K562 (cell line): ENCODE data around the gene ELOVL2.

Experiments used
- BRF2 ChIP-seq: IDR thresholded peaks from 3 replicates; pipeline ENCODE4 v1.6.1; 2011; ENCODE audit warnings: borderline replicate concordance, mild to moderate bottlenecking; ENCODE audit not compliant: insufficient read length, insufficient read depth
- CTCF ChIP-seq, 3 experiments: IDR thresholded peaks in 2 of 3; conservative IDR thresholded peaks in 1 of 3; 2 replicates each; pipeline ENCODE4 v1.5.1; 2011 to 2012; ENCODE audit warnings: low read length in 3 of 3, mild to moderate bottlenecking in 3 of 3, control low read depth in 2 of 3, improper control_type of control experiment in 1 of 3, inconsistent platforms in 1 of 3, low read depth in 1 of 3, mixed read lengths in 1 of 3, moderate library complexity in 1 of 3; ENCODE audit not compliant: insufficient read depth in 2 of 3
- EZH2 ChIP-seq: IDR thresholded peaks from 2 replicates; pipeline ENCODE4 v1.6.1; 2012; ENCODE audit warnings: low read depth, mild to moderate bottlenecking, inconsistent platforms, low read length, borderline replicate concordance
- FOXM1 ChIP-seq, 2 experiments: fragments of 450-650 bp in 1 of 2; sonication (generic) in 1 of 2; formaldehyde crosslinking in 1 of 2; IDR thresholded peaks; 2 replicates each; pipeline versions ENCODE4 v1.6.1 to v1.9.0; 2017 to 2022; ENCODE audit warnings: low read depth in 2 of 2, mild to moderate bottlenecking in 2 of 2, missing genetic modification reagents in 1 of 2, moderate library complexity in 1 of 2
- HDAC1 ChIP-seq, 2 experiments: fragments of 450-650 bp; IDR thresholded peaks; 2 replicates each; pipeline ENCODE4 v1.6.1; 2016 to 2017; ENCODE audit warnings: inconsistent platforms in 1 of 2, mild to moderate bottlenecking in 1 of 2, moderate library complexity in 1 of 2
- HNRNPLL ChIP-seq: fragments of 200-400 bp; formaldehyde crosslinking; IDR thresholded peaks from 2 replicates; pipeline ENCODE4 v1.6.1; 2017; ENCODE audit warnings: low read length, low read depth, mild to moderate bottlenecking; ENCODE audit not compliant: poor library complexity, severe bottlenecking
- MAZ ChIP-seq, 2 experiments: fragments of 450-650 bp in 1 of 2; sonication (generic) in 1 of 2; formaldehyde crosslinking; IDR thresholded peaks in 1 of 2; conservative IDR thresholded peaks in 1 of 2; 2 replicates each; pipeline versions ENCODE4 v1.4.0 to v1.5.0; 2020; ENCODE audit warnings: mild to moderate bottlenecking in 1 of 2, missing genetic modification reagents in 1 of 2
- NFE2L1 ChIP-seq: fragments of 450-650 bp; IDR thresholded peaks from 2 replicates; pipeline ENCODE4 v1.6.1; 2016; ENCODE audit warnings: missing genetic modification characterization, low read depth, mild to moderate bottlenecking, missing compliant biosample characterization, moderate library complexity, borderline replicate concordance
- NFYB ChIP-seq: IDR thresholded peaks from 2 replicates; pipeline ENCODE4 v1.6.1; 2011; ENCODE audit warnings: mild to moderate bottlenecking, moderate library complexity; ENCODE audit not compliant: insufficient read length; ENCODE audit errors: extremely low read depth
- POLR2AphosphoS5 ChIP-seq: IDR thresholded peaks from 2 replicates; pipeline ENCODE4 v1.6.1; 2011; ENCODE audit warnings: mild to moderate bottlenecking, low read depth, low read length, moderate library complexity; ENCODE audit not compliant: control insufficient read depth, insufficient read depth
- RAD21 ChIP-seq, 2 experiments: fragments of 250-450 bp in 1 of 2; fragments of 450-650 bp in 1 of 2; sonication (Bioruptor Pico) in 1 of 2; formaldehyde crosslinking in 1 of 2; IDR thresholded peaks in 1 of 2; conservative IDR thresholded peaks in 1 of 2; 2 replicates each; pipeline versions ENCODE4 v1.4.0 to v1.8.0; 2020 to 2022; ENCODE audit warnings: mild to moderate bottlenecking in 2 of 2, moderate library complexity in 1 of 2
- RBM25 ChIP-seq: fragments of 200-400 bp; formaldehyde crosslinking; IDR thresholded peaks from 2 replicates; pipeline ENCODE4 v1.6.1; 2018; ENCODE audit warnings: low read length, low read depth, moderate library complexity; ENCODE audit not compliant: severe bottlenecking
- RNF219 ChIP-seq: fragments of 250-450 bp; sonication (Bioruptor Pico); IDR thresholded peaks from 2 replicates; pipeline ENCODE4 v1.5.0; 2022; ENCODE audit warnings: mild to moderate bottlenecking
- SMARCC2 ChIP-seq: fragments of 450-650 bp; IDR thresholded peaks from 2 replicates; pipeline ENCODE4 v1.6.1; 2017; ENCODE audit warnings: antibody characterized with exemption, moderate library complexity, mild to moderate bottlenecking, low read depth

- TF ChIP-seq RNF219 (CRISPR knock-in tag) (no peak), RBM25 (no peak), MAZ (CRISPR knock-in tag; conservative IDR thresholded peaks at IDR 0.05 in 1 of 2, IDR thresholded peaks at IDR 0.05 in 1 of 2) (no peak), POLR2AphosphoS5 (no peak), CTCF (IDR thresholded peaks at IDR 0.05 in 2 of 3, conservative IDR thresholded peaks at IDR 0.05 in 1 of 3; ENCODE audit: insufficient read depth in 2 of 3, low read depth in 1 of 3, low read length in 3 of 3) (no peak), RAD21 (CRISPR knock-in tag; conservative IDR thresholded peaks at IDR 0.05 in 1 of 2, IDR thresholded peaks at IDR 0.05 in 1 of 2) (no peak), HNRNPLL (no peak), HDAC1 (IDR thresholded peaks at IDR 0.05) (no peak), NFE2L1 (tag) (no peak), BRF2 (no peak), NFYB (no peak), FOXM1 (IDR thresholded peaks at IDR 0.05; ENCODE audit: low read depth) (no peak), FOXM1 (CRISPR knock-in tag; IDR thresholded peaks at IDR 0.05; ENCODE audit: low read depth) (no peak), EZH2 (no peak), SMARCC2 (no peak)
Measured at GRCh38 chr6:10972196-10972595, 71.9 kb downstream of the ELOVL2 start.
